Heart left ventricle (tissue), 16 donors: ENCODE data around the gene EPC2. TPM values are rescaled to one million over a fixed set of nuclear protein-coding genes. Genes with fewer than 3 reads are reported as not detected.

Experiments used
- ATAC-seq, 4 donors: fragments of 200-7000 bp; cut with Tn5 transposase; one replicate each; pipeline ENCODE4 v1.9.1; 2020 to 2022; ENCODE audit warnings: moderate library complexity in 4 of 4, mild to moderate bottlenecking in 3 of 4, moderate number of reproducible peaks in 1 of 4
- DNase-seq, 5 donors: peaks; one replicate each; pipeline ENCODE4 v3.0.0-alpha.2; 2020
- H3K27ac ChIP-seq, 12 donors: fragments of 200-600 bp; sonication (generic) in 4 of 12; one replicate each; pipeline versions ENCODE4 v1.5.0 to v1.8.0; 2016 to 2022; ENCODE audit warnings: mild to moderate bottlenecking in 2 of 12
- H3K27me3 ChIP-seq, 9 donors: fragments of 200-600 bp; sonication (generic) in 2 of 9; one replicate each; pipeline versions ENCODE4 v1.5.1 to v1.8.0; 2016 to 2022; ENCODE audit warnings: mild to moderate bottlenecking in 3 of 9
- H3K36me3 ChIP-seq, 9 donors: fragments of 200-600 bp; sonication (generic) in 2 of 9; one replicate each; pipeline versions ENCODE4 v1.5.0 to v1.8.0; 2018 to 2022; ENCODE audit warnings: mild to moderate bottlenecking in 2 of 9
- H3K4me1 ChIP-seq, 12 donors: fragments of 200-600 bp; sonication (generic) in 4 of 12; one replicate each; pipeline versions ENCODE4 v1.5.0 to v1.8.0; 2016 to 2022; ENCODE audit warnings: mild to moderate bottlenecking in 3 of 12
- H3K4me3 ChIP-seq, 12 donors: fragments of 200-600 bp; sonication (generic) in 4 of 12; one replicate each; pipeline versions ENCODE4 v1.5.0 to v1.8.0; 2017 to 2022; ENCODE audit warnings: mild to moderate bottlenecking in 9 of 12, moderate library complexity in 4 of 12
- H3K9me3 ChIP-seq, 12 donors: fragments of 200-600 bp; sonication (generic) in 4 of 12; one replicate each; pipeline versions ENCODE4 v1.5.0 to v1.8.0; 2016 to 2022; ENCODE audit warnings: mild to moderate bottlenecking in 1 of 12
- POLR2A ChIP-seq, 2 donors: fragments of 450-650 bp; IDR thresholded peaks; one replicate each; pipeline ENCODE4 v1.6.1; 2017; ENCODE audit warnings: antibody characterized with exemption in 2 of 2, mild to moderate bottlenecking in 2 of 2, moderate library complexity in 2 of 2
- WGBS, 4 donors: extraction: QIAGEN DNeasy Blood & Tissue Kit in 2 of 4; methylation state at CpG; one replicate each; pipeline versions ENCODE4 v1.1.5 to v1.1.7; 2013 to 2018; 5-methylcytosine and 5-hydroxymethylcytosine counted together
- intact Hi-C, 10 donors: fragments of 100-400 bp; cut with DNase I; formaldehyde crosslinking; loops; one replicate each; pipeline versions ENCODE4 v1.11.1 to v1.14.2; 2022
- polyA plus RNA-seq, 2 donors: library from polyadenylated mRNA; stranded (reverse); fragments of 200-250 nt; gene quantifications; one replicate each; pipeline ENCODE4 v1.2.3, GENCODE V29; 2013
- total RNA-seq, 9 donors: library from RNA; depleted of rRNA in 2 of 9; stranded (reverse); fragments of >200 nt in 2 of 9; fragmentation: NEBNext Ultra II Directional in 3 of 9; extraction: Animal tissue kit (Norgen Biotek cat#: 25700) in 3 of 9; gene quantifications; one replicate each; pipeline versions ENCODE4 v1.1.0 to v1.2.4, GENCODE V29; 2016 to 2023
- TF ChIP-seq, protein P1 (sequence below), 12 donors: fragments of 200-600 bp; sonication (generic) in 4 of 12; IDR thresholded peaks; one replicate each; pipeline versions ENCODE4 v1.5.0 to v1.8.0; 2018 to 2022; ENCODE audit warnings: antibody characterized with exemption in 12 of 12, mild to moderate bottlenecking in 5 of 12
- donor health status: ischemic (EF 13 %, LVEDD 7.1; RV severe dilation, severe dysfunction).
- donor health status: healthy with polysubstance abuse.
- donor health status: DM: no; HTN: yes; CAD: no.
- donor health status: DM: no; HTN: no; CAD: no.
- donor health status: ischemic (EF 25% LVEDD 6.9; RV normal size, moderate dysfunction).
- donor health status: ischemic (EF 25% LVEDD 5.7; RV mildly dilated, moderate dysfunction).
- donor health status: healthy.
- donor health status: DM: yes; HTN: yes; CAD: no.
- donor health status: ischemic (EF 35%, LVEDD 5.7; RV mildly dilated, moderate dysfunction).
- donor health status: nonischemic (EF 11% LVEDD 7.7; RV severe dilation, severe dysfunction).
- donor health status: DM: yes; HTN: yes; CAD: no.
- donor health status: PGD.
- donor health status: ischemic (EF 29% LVEDD 5.4; RV normal size, mild dysfunction).
- donor health status: nonischemic (EF 23%, LVEDD 6.1; RV moderate dilation, normal function).

EPC2 gene
- total and polyA plus RNA-seq, 11 donors: 5.6 to 27.1 (median 19.3) TPM

DNA sequence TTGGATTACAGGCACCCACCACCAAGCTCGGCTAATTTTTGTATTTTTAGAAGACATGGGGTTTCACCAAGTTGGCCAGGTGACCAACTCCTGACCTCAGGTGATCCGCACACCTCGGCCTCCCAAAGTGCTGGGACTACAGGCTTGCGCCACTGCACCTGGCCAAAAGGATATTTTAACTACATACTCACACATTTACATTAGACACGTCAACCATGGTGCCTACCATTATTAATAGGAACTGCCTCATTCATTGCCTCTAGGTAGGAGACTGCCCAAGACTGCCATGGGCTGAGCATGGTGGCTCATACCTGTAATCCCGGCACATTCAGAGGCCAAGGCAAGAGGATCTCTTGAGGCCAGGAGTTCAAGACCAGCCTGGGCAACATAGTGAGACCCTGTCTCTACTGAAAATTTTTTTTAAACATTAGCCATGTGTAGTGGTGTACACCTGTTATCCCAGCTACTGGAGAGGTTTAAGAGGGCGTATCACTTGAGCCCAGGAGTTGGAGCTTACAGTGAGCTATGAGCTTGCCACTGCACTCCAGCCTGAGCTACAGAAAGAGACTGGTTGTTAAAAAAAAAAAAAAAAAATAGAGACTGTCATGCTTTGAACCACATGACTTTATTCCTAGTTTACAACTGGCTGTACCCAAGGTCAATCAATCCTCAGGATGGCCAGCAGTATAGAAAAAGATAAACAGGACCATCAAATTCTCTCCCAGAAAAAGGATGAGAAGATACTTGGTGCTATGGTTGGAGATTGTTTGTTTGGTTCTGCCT is 31.1 kb upstream of the EPC2 start:
- no peak for ATAC-seq

DNA sequence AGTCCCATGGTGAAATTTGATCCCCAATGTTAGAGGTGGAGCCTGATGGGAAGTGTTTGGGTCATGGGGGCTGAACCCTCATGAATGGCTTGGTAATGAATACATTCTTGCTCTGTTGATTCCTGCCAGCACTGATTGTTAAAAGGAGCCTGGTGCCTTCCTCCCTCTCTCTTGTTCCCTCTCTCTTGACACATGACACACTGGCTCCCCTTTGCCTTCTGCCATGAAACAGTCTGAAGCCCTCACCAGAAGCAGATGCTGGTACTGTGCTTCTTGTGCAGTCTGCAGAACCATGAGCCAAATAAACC is 30.6 kb upstream of the EPC2 start:
- ATAC-seq: peak; percentile 14 to 27 (median 16)
- H3K4me1 ChIP-seq: peaks cover 0 to 42% (median 25%) of the 10 kb centered on the region in 12 donors

More for the DNA sequence above, 31.1 kb upstream of the EPC2 start:
- Histone ChIP-seq H3K27ac (peak overlapping the region in 5 of 12 donors; percentile 71 to 83 (median 74)), H3K4me3 (no peak overlapping the region), H3K4me1 (peaks cover 0 to 36% (median 23%) of the 10 kb centered on the region in 12 donors), H3K36me3 (no peaks in the 10 kb centered on the region), H3K27me3 (no peaks in the 10 kb centered on the region), H3K9me3 (no peaks in the 10 kb centered on the region)
- WGBS, 4 donors: 94 to 98% (median 98%) methylated on average over 7 of the region's 7 CpGs
- TF ChIP-seq, protein P1, sequence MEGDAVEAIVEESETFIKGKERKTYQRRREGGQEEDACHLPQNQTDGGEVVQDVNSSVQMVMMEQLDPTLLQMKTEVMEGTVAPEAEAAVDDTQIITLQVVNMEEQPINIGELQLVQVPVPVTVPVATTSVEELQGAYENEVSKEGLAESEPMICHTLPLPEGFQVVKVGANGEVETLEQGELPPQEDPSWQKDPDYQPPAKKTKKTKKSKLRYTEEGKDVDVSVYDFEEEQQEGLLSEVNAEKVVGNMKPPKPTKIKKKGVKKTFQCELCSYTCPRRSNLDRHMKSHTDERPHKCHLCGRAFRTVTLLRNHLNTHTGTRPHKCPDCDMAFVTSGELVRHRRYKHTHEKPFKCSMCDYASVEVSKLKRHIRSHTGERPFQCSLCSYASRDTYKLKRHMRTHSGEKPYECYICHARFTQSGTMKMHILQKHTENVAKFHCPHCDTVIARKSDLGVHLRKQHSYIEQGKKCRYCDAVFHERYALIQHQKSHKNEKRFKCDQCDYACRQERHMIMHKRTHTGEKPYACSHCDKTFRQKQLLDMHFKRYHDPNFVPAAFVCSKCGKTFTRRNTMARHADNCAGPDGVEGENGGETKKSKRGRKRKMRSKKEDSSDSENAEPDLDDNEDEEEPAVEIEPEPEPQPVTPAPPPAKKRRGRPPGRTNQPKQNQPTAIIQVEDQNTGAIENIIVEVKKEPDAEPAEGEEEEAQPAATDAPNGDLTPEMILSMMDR (IDR thresholded peaks at IDR 0.05): no peak
- no peak for TF ChIP-seq POLR2A (IDR thresholded peaks at IDR 0.05)
- intact Hi-C loops: no loop called here
- DNase-seq: no peak

DNA sequence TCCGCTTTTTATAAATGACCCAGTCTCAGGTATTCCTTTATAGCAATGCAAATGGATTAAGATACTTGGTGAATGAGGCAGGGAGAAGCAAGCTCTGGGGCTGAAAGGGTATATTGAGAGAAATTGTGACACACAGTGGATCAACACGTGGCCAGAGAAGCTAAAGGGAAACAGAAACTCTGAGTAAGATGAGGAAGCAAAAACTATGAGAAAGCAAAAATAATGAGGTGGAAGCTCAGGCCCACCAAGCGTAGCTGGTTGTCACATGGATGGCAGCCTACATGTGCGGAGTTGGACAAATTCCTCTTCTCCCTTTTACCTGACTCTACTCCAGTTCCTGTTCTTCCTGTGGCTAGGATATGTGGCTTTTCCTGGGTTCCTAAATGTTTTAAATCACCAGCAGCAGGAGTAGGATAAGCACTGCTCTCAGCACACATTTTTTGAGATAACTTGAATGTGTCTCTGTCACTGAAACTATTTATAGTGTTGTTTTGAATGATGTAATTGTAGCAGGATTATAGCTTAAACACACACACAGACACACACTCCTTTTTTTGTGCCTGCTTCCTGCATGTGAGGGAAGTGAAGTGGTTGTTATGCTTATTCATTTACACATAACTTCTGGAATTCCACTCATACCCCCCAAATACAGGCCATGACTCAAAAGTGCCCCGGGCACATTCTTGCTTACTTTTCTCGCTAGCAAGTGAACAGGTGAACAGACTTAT is 30.1 kb upstream of the EPC2 start:
- ATAC-seq: peak; percentile 74 to 88 (median 80)
- TF ChIP-seq, protein P1 (IDR thresholded peaks at IDR 0.05): no peak
- no peak for TF ChIP-seq POLR2A (IDR thresholded peaks at IDR 0.05)
- Histone ChIP-seq H3K4me1 (peaks cover 0 to 47% (median 29%) of the 10 kb centered on the region in 12 donors), H3K27me3 (no peaks in the 10 kb centered on the region), H3K4me3 (no peak overlapping the region), H3K9me3 (no peaks in the 10 kb centered on the region), H3K36me3 (no peaks in the 10 kb centered on the region), H3K27ac (peak overlapping the region; percentile 16 to 83 (median 65))
- WGBS, 4 donors: 19 to 25% (median 24%) methylated on average over 6 of the region's 6 CpGs
- DNase-seq: no peak
- intact Hi-C loops: no loop called here

More for the DNA sequence above, 30.6 kb upstream of the EPC2 start:
- H3K27ac ChIP-seq: peak overlapping the region in 10 of 12 donors; percentile 16 to 83 (median 68)
- no peaks in the 10 kb centered on the region for H3K9me3 ChIP-seq
- no peak overlapping the region for H3K4me3 ChIP-seq
- H3K36me3 ChIP-seq: no peaks in the 10 kb centered on the region
- intact Hi-C loops: no loop called here
- H3K27me3 ChIP-seq: no peaks in the 10 kb centered on the region
- TF ChIP-seq POLR2A (IDR thresholded peaks at IDR 0.05): no peak
- TF ChIP-seq, protein P1 (IDR thresholded peaks at IDR 0.05): no peak
- DNase-seq: no peak

DNA sequence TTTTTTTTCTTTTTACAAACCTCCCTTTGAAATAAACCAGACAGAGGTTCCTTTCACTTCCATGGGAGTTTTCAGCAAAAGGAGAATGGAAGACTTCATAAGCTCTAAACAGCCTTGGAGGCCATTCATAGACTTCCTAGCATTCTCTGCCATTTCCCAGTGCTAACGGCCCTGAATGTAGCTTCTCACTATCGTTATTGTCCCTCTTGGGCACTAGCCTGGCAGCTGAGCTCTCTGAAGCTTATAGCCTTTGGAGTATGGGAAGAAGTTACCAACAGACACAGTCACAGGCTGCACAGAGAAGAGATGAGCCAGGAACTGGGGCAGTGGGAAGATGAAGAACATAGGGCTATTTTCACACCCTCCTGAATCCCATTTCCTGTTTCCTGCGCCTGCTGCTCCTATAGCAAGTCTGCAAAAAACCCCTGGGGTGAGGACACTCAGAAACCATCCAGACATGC is 29.1 kb upstream of the EPC2 start:
- peak overlapping the region in 11 of 12 donors; percentile 34 to 83 (median 65) for H3K27ac ChIP-seq
- DNase-seq: no peak
- WGBS, 4 donors: 14 to 32% (median 26%) methylated on average over 3 of the region's 3 CpGs

More for the DNA sequence above, 29.1 kb upstream of the EPC2 start:
- H3K36me3 ChIP-seq: no peaks in the 10 kb centered on the region
- no peaks in the 10 kb centered on the region for H3K9me3 ChIP-seq
- no peak overlapping the region for H3K4me3 ChIP-seq
- peaks cover 0 to 50% (median 29%) of the 10 kb centered on the region in 12 donors for H3K4me1 ChIP-seq
- intact Hi-C loops: no loop called here
- ATAC-seq: peak in 2 of 4 donors; percentile 16 to 21
- no peak for TF ChIP-seq POLR2A (IDR thresholded peaks at IDR 0.05)
- TF ChIP-seq, protein P1 (IDR thresholded peaks at IDR 0.05): no peak
- no peaks in the 10 kb centered on the region for H3K27me3 ChIP-seq
